HepG2 (cell line): ENCODE results near the gene FANCE. TPM values are rescaled to one million over a fixed set of nuclear protein-coding genes. Genes with fewer than 3 reads are reported as not detected.

Experiments
- ATAC-seq: fragments of 200-7000 bp; cut with Tn5 transposase; 3 replicates; pipeline ENCODE4 v1.9.1; 2020; ENCODE audit warnings: mild to moderate bottlenecking, moderate library complexity
- BruUV-seq: library from RNA; stranded (reverse); fragments of 400-500 nt; replicated peaks from 2 replicates; lab custom pipeline; 2021; lab: Mats Ljungman, UMichigan
- CTCF ChIA-PET: fragments of 300-600 bp; formaldehyde crosslinking; extraction: SDS; loops from one replicate; lab custom pipeline; 2021; ENCODE audit warnings: low total read pairs, inconsistent platforms, low intra/inter-chr PET ratio; lab: Yijun Ruan, JAX
- POLR2A ChIA-PET: fragments of 350-600 bp; sonication (Branson Sonifier 250); formaldehyde crosslinking; loops from one replicate; lab custom pipeline; 2020; ENCODE audit warnings: antibody characterized with exemption, inconsistent platforms; lab: Yijun Ruan, JAX
- DNase-seq: peaks from one replicate; pipeline ENCODE4 v3.0.0-alpha.2; 2015; ENCODE audit warnings: low spot score
- FAIRE-seq: peaks from 3 replicates; lab custom pipeline; 2011; peaks lifted over from hg19 to GRCh38; lab: Jason Lieb, UNC
- H2AFZ ChIP-seq: one replicate; pipeline ENCODE4 v1.6.1; 2011; ENCODE audit warnings: low read length, inconsistent platforms
- H3K27ac ChIP-seq: fragments of 300-600 bp; 3 replicates; pipeline ENCODE4 v1.8.0; 2011; ENCODE audit warnings: mixed run types, mild to moderate bottlenecking, mixed read lengths, low read length, inconsistent platforms; ENCODE audit not compliant: insufficient read depth; ENCODE audit errors: extremely low read length
- H3K27me3 ChIP-seq, 2 experiments: fragments of 200-600 bp in 1 of 2; 2 replicates in 1 of 2; 3 replicates in 1 of 2; pipeline versions ENCODE4 v1.6.0 to v1.8.0; 2011; ENCODE audit warnings: low read length in 2 of 2, mild to moderate bottlenecking in 2 of 2, moderate library complexity in 2 of 2, inconsistent platforms in 1 of 2; ENCODE audit not compliant: insufficient read depth in 2 of 2, control insufficient read depth in 1 of 2
- H3K36me3 ChIP-seq, 2 experiments: fragments of 200-600 bp in 1 of 2; replicated peaks in 1 of 2; 2 replicates in 1 of 2; 3 replicates in 1 of 2; pipeline versions ENCODE4 v1.5.1 to v1.8.0; 2011; ENCODE audit warnings: low read length in 2 of 2, inconsistent platforms in 1 of 2; ENCODE audit not compliant: insufficient read depth in 2 of 2, control insufficient read depth in 1 of 2
- H3K4me1 ChIP-seq: 2 replicates; pipeline ENCODE4 v1.5.1; 2012; ENCODE audit warnings: low read length, inconsistent platforms; ENCODE audit not compliant: insufficient read depth
- H3K4me2 ChIP-seq: 2 replicates; pipeline ENCODE4 v1.6.0; 2011; ENCODE audit warnings: low read depth, low read length, inconsistent platforms
- H3K4me3 ChIP-seq, 3 experiments: fragments of 200-600 bp in 1 of 3; sonication (generic), shearing (Covaris generic) in 1 of 3; replicated peaks in 1 of 3; 2 replicates each; pipeline ENCODE4 v1.5.1; 2011 to 2016; ENCODE audit warnings: low read length in 3 of 3, inconsistent platforms in 2 of 3, low read depth in 2 of 3, mild to moderate bottlenecking in 2 of 3, control low read depth in 1 of 3, mixed read lengths in 1 of 3; ENCODE audit not compliant: insufficient read depth in 1 of 3
- H3K79me2 ChIP-seq: one replicate; pipeline ENCODE4 v1.6.1; 2011; ENCODE audit warnings: low read length, inconsistent platforms; ENCODE audit not compliant: insufficient read depth
- H3K9ac ChIP-seq: 2 replicates; pipeline ENCODE4 v1.6.0; 2011; ENCODE audit warnings: mild to moderate bottlenecking, low read depth, low read length, inconsistent platforms; ENCODE audit not compliant: insufficient read depth
- H3K9me3 ChIP-seq: 2 replicates; pipeline ENCODE4 v1.5.1; 2012; ENCODE audit warnings: mild to moderate bottlenecking, low read length
- H4K20me1 ChIP-seq: 2 replicates; pipeline ENCODE4 v1.6.0; 2011; ENCODE audit warnings: inconsistent platforms, mild to moderate bottlenecking, low read length, moderate library complexity; ENCODE audit not compliant: insufficient read depth
- GPN1 ChIP-seq: sonication (generic); formaldehyde crosslinking; IDR thresholded peaks from 2 replicates; pipeline ENCODE4 v1.5.1; 2020; ENCODE audit warnings: missing genetic modification reagents, borderline replicate concordance
- KDM1A ChIP-seq: IDR thresholded peaks from 2 replicates; pipeline ENCODE4 v1.6.1; 2016; ENCODE audit warnings: missing compliant biosample characterization
- ZMYM3 ChIP-seq: sonication (generic); formaldehyde crosslinking; IDR thresholded peaks from 2 replicates; pipeline ENCODE4 v1.5.1; 2020; ENCODE audit warnings: mild to moderate bottlenecking, missing genetic modification reagents
- ZNF207 ChIP-seq: fragments of 450-650 bp; IDR thresholded peaks from 2 replicates; pipeline ENCODE4 v1.6.1; 2016; ENCODE audit warnings: antibody characterized with exemption, borderline replicate concordance
- ZNF292 ChIP-seq: sonication (generic); formaldehyde crosslinking; IDR thresholded peaks from 2 replicates; pipeline ENCODE4 v1.8.1; 2022; ENCODE audit warnings: mild to moderate bottlenecking, low read depth, missing genetic modification reagents, borderline replicate concordance
- ZNF331 ChIP-seq: sonication (generic); formaldehyde crosslinking; IDR thresholded peaks from 2 replicates; pipeline ENCODE4 v1.4.0; 2020; ENCODE audit warnings: missing genetic modification reagents
- ZNF460 ChIP-seq: sonication (generic); formaldehyde crosslinking; IDR thresholded peaks from 2 replicates; pipeline ENCODE4 v1.5.1; 2020; ENCODE audit warnings: missing genetic modification reagents, mild to moderate bottlenecking, borderline replicate concordance
- ZNF7 ChIP-seq: IDR thresholded peaks from 2 replicates; pipeline ENCODE4 v1.6.1; 2016; ENCODE audit warnings: missing biosample characterization, missing genetic modification reagents
- ZNF720 ChIP-seq: sonication (generic); formaldehyde crosslinking; IDR thresholded peaks from 2 replicates; pipeline ENCODE4 v1.4.0; 2020; ENCODE audit warnings: missing genetic modification reagents
- WGBS: methylation state at CpG from one replicate; pipeline ENCODE4 v1.1.6; 2017; ENCODE audit warnings: low lambda C conversion rate; 5-methylcytosine and 5-hydroxymethylcytosine counted together
- in situ Hi-C: cut with HindIII; loops from 2 replicates; pipeline ENCODE4 v1.10.0; 2017; ENCODE audit warnings: low pct_unique_long_range_greater_than_20kb; ENCODE audit not compliant: extremely low pct_ligation_motif_present
- intact Hi-C: fragments of 100-400 bp; cut with micrococcal nuclease; formaldehyde crosslinking; loops from one replicate; pipeline ENCODE4 v1.10.0; 2022; ENCODE audit not compliant: unreplicated experiment
- polyA plus RNA-seq, 8 experiments: library from polyadenylated mRNA; depleted of rRNA in 3 of 8; stranded (reverse) in 7 of 8; unstranded in 1 of 8; fragments of >200 nt; fragmentation: Illumina TruSeq in 4 of 8; extraction: Trizol in 4 of 8; gene quantifications; 2 replicates each; pipeline versions ENCODE4 v1.2.1 to v1.2.3, GENCODE V29; 2011 to 2016; ENCODE audit warnings: low read depth in 4 of 8, missing spikeins in 1 of 8, mixed read lengths in 1 of 8; ENCODE audit not compliant: insufficient read depth in 1 of 8
- total RNA-seq, 5 experiments: library from RNA; depleted of rRNA; stranded (reverse); fragments of >200 nt; fragmentation: Illumina TruSeq; extraction: Trizol; gene quantifications; 2 replicates each; pipeline ENCODE4 v1.2.3, GENCODE V29; 2016; ENCODE audit warnings: low read depth in 1 of 5
- TF ChIP-seq, protein P1 (sequence below): sonication (generic); formaldehyde crosslinking; IDR thresholded peaks from 2 replicates; pipeline ENCODE4 v1.8.0; 2022; ENCODE audit warnings: missing genetic modification reagents, mild to moderate bottlenecking, moderate library complexity, borderline replicate concordance

FANCE gene
- total and polyA plus RNA-seq, 2 of the 13 experiments (the other 11 are each of a cell fraction or from before 2014, with no cell fraction given), result 7.1 to 11.2 TPM

DNA sequence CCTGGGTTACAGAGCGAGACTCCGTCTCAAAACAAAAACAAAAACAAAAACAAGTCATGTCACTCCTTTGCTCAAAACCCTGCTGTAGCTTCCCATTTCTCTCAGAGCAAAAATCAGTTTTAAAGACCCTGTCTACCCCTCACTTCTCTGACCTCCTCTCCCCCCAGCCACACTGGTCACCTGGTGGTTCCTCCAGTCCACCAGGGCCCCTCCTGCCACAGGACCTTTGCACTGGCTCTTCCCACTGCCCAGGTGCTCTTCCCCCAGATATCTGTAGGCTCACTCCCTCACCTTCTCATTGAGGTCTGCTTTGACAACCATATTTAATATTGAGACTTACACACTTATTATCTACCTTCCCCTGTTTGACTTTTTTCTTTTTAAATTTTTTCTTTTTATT, 49.6 kb downstream of the FANCE start:
- BruUV-seq, result no TSS peak
- Histone ChIP-seq H3K79me2 (no peaks in the 10 kb centered on the region), H4K20me1 (no peaks in the 10 kb centered on the region), H3K4me2 (no peak overlapping the region), H3K9me3 (no peaks in the 10 kb centered on the region), H3K4me1 (peaks cover 50% of the 10 kb centered on the region), H3K27ac (no peak overlapping the region), H3K4me3 (no peak overlapping the region), H2AFZ (no peak overlapping the region), H3K9ac (no peak overlapping the region), H3K27me3 (peaks cover 15 to 57% of the 10 kb centered on the region in 2 experiments), H3K36me3 (no peaks in the 10 kb centered on the region)
- POLR2A ChIA-PET, result interaction anchor here (0.6 kb wide), 1 partner anchor 1373 kb away, joined by 4 read pairs; the partner anchor contains the start of gene PPIL1
- FAIRE-seq (no peak), DNase-seq (no peak), ATAC-seq (no peak)
- intact Hi-C loops, result no loop called here
- TF ChIP-seq ZNF7 (CRISPR knock-in tag), result no peak
- TF ChIP-seq GPN1 (CRISPR knock-in tag), result no peak
- no peak for TF ChIP-seq ZNF207
- TF ChIP-seq KDM1A, result 0 out of 2 replicates have a peak, but pooled peaks have one; percentile 33
- 0 out of 2 replicates have a peak, but pooled peaks have one; percentile 42 for TF ChIP-seq ZMYM3
- WGBS, result 57% methylated on average over 2 of the region's 2 CpGs
- CTCF ChIA-PET, result no interaction called here
- in situ Hi-C loops, result no loop called here

DNA sequence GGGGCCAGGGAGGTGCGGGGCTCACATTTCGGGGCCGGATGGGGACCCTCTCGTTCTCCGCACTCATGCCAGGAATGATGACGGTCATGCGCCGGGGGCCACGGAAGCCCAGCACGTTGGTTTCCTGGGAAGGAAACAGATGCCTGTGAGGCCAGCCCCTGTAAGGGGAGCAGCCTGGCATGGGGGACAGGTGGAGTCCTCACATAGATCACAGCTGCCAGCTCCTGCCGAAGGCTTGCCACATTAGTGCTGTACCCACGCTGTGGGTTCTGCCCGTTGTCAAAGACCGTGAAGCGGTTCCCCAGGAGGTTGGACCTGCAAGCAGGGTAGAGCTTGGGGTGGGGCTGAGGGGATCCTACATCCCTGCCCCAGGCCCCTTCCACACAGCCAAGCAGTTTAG, 51.4 kb downstream of the FANCE start:
- Histone ChIP-seq H3K4me1 (peaks cover 40% of the 10 kb centered on the region), H3K36me3 (no peaks in the 10 kb centered on the region), H3K9me3 (no peaks in the 10 kb centered on the region), H4K20me1 (no peaks in the 10 kb centered on the region), H3K4me2 (no peak overlapping the region), H3K27ac (no peak overlapping the region), H3K4me3 (no peak overlapping the region), H3K79me2 (no peaks in the 10 kb centered on the region), H3K27me3 (peaks cover 15 to 65% of the 10 kb centered on the region in 2 experiments), H3K9ac (no peak overlapping the region), H2AFZ (no peak overlapping the region)
- in situ Hi-C loops (no loop called here), intact Hi-C loops (no loop called here)
- DNase-seq (no peak), FAIRE-seq (no peak), ATAC-seq (no peak)
- CTCF ChIA-PET, result no interaction called here
- POLR2A ChIA-PET, result interaction anchor here (1.4 kb wide), 1 partner anchor 14 kb away, joined by 3 read pairs; no protein-coding TSS in a partner anchor
- WGBS, result 50% methylated on average over 10 of the region's 15 CpGs
- TF ChIP-seq ZNF331 (no peak), ZNF460 (CRISPR knock-in tag) (no peak), ZNF720 (CRISPR knock-in tag) (no peak), ZNF292 (CRISPR knock-in tag) (no peak)
- TF ChIP-seq, protein P1, sequence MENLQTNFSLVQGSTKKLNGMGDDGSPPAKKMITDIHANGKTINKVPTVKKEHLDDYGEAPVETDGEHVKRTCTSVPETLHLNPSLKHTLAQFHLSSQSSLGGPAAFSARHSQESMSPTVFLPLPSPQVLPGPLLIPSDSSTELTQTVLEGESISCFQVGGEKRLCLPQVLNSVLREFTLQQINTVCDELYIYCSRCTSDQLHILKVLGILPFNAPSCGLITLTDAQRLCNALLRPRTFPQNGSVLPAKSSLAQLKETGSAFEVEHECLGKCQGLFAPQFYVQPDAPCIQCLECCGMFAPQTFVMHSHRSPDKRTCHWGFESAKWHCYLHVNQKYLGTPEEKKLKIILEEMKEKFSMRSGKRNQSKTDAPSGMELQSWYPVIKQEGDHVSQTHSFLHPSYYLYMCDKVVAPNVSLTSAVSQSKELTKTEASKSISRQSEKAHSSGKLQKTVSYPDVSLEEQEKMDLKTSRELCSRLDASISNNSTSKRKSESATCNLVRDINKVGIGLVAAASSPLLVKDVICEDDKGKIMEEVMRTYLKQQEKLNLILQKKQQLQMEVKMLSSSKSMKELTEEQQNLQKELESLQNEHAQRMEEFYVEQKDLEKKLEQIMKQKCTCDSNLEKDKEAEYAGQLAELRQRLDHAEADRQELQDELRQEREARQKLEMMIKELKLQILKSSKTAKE (CRISPR knock-in tag), result no peak
- BruUV-seq, result no TSS peak
